Osteoblast (primary cell): ENCODE data around the gene CEND1. TPM values are rescaled to one million over a fixed set of nuclear protein-coding genes. Genes with fewer than 3 reads are reported as not detected.
A peak's percentile ranks its signal among the peaks of the same experiment; 100 is the strongest.

ENCODE experiments used
- DNase-seq: peaks from one replicate; pipeline ENCODE4 v3.0.0; 2011; ENCODE audit warnings: low spot score, mixed read lengths; ENCODE audit not compliant: insufficient read length; ENCODE audit errors: missing footprints
- H2AFZ ChIP-seq: 2 replicates; pipeline ENCODE4 v1.6.0; 2011; ENCODE audit warnings: mild to moderate bottlenecking, low read length
- H3K27ac ChIP-seq: 2 replicates; pipeline ENCODE4 v1.5.1; 2011; ENCODE audit warnings: mild to moderate bottlenecking, low read depth, low read length, moderate library complexity
- H3K27me3 ChIP-seq: 2 replicates; pipeline ENCODE4 v1.6.0; 2012; ENCODE audit warnings: mild to moderate bottlenecking, control low read depth, inconsistent platforms, low read length, moderate library complexity; ENCODE audit not compliant: insufficient read depth
- H3K36me3 ChIP-seq: 2 replicates; pipeline ENCODE4 v1.5.1; 2011; ENCODE audit warnings: mild to moderate bottlenecking, low read length, control low read depth, moderate library complexity; ENCODE audit not compliant: insufficient read depth
- H3K4me1 ChIP-seq: 2 replicates; pipeline ENCODE4 v1.5.1; 2011; ENCODE audit warnings: mild to moderate bottlenecking, low read length, control low read depth, moderate library complexity; ENCODE audit not compliant: insufficient read depth
- H3K4me2 ChIP-seq: 2 replicates; pipeline ENCODE4 v1.6.0; 2011; ENCODE audit warnings: mild to moderate bottlenecking, low read length; ENCODE audit not compliant: insufficient read depth
- H3K4me3 ChIP-seq: fragments of 200-600 bp; sonication (generic); 3 replicates; pipeline ENCODE4 v1.5.1; 2012; ENCODE audit warnings: mild to moderate bottlenecking, low read length, inconsistent platforms; ENCODE audit not compliant: insufficient read depth
- H3K79me2 ChIP-seq: 2 replicates; pipeline ENCODE4 v1.6.0; 2012; ENCODE audit warnings: mild to moderate bottlenecking, low read length, control low read depth, inconsistent platforms; ENCODE audit not compliant: insufficient read depth
- H3K9me3 ChIP-seq: 2 replicates; pipeline ENCODE4 v1.5.1; 2011; ENCODE audit warnings: low read depth, low read length, control low read depth
- H4K20me1 ChIP-seq: 2 replicates; pipeline ENCODE4 v1.6.0; 2012; ENCODE audit warnings: mild to moderate bottlenecking, low read length, control low read depth; ENCODE audit not compliant: insufficient read depth
- total RNA-seq: library from RNA; depleted of rRNA; stranded (reverse); fragments of >200 nt; gene quantifications from 2 replicates; pipeline ENCODE4 v1.2.3, GENCODE V29; 2012
- TF ChIP-seq, protein P1 (sequence below): IDR thresholded peaks from 2 replicates; pipeline ENCODE4 v1.5.1; 2011; ENCODE audit warnings: mild to moderate bottlenecking, low read depth, low read length, moderate library complexity; ENCODE audit errors: extremely low read depth

CEND1 gene
- total RNA-seq, 1 donor, result not detected

DNA sequence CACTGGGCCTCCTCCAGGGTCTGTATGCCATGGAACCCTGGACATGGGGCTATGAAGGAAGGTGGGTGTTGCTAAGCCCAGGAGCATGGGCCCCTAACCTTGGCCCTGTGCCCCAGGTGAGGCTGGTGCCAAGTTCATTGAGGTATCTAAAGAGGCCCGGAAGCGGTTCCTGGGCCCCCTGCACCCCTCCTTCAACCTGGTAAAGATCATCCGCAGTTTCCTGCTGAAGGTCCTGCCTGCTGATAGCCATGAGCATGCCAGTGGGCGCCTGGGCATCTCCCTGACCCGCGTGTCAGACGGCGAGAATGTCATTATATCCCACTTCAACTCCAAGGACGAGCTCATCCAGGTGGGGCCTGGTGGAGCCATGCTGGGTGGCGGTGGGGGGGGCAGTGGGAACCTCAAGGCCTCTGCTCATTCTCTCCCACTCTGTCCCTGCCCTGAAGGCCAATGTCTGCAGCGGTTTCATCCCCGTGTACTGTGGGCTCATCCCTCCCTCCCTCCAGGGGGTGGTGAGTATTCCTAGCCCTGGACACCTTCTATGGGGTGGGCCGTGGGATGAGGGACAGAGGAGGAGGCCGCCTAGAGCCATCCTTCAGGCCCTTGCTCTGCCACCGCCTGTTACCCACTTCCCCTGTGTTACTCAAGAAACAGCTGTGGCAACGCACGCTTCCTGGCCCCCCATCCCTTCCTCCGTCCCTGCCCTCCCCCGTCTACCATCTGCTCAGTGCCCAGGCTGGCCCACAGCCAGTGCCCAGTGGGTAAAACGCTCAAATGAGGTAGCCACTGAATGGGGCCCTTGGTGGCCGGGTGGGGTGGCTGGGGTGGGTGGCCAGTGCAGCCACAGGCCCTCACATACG, 31.9 kb upstream of the CEND1 start:
- H2AFZ ChIP-seq, result no peak overlapping the region
- H4K20me1 ChIP-seq, result peaks cover 38% of the 10 kb centered on the region
- H3K36me3 ChIP-seq, result peaks cover 13% of the 10 kb centered on the region
- peak overlapping the region; percentile 89 for H3K4me3 ChIP-seq
- TF ChIP-seq, protein P1, sequence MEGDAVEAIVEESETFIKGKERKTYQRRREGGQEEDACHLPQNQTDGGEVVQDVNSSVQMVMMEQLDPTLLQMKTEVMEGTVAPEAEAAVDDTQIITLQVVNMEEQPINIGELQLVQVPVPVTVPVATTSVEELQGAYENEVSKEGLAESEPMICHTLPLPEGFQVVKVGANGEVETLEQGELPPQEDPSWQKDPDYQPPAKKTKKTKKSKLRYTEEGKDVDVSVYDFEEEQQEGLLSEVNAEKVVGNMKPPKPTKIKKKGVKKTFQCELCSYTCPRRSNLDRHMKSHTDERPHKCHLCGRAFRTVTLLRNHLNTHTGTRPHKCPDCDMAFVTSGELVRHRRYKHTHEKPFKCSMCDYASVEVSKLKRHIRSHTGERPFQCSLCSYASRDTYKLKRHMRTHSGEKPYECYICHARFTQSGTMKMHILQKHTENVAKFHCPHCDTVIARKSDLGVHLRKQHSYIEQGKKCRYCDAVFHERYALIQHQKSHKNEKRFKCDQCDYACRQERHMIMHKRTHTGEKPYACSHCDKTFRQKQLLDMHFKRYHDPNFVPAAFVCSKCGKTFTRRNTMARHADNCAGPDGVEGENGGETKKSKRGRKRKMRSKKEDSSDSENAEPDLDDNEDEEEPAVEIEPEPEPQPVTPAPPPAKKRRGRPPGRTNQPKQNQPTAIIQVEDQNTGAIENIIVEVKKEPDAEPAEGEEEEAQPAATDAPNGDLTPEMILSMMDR, result no peak
- no peak for DNase-seq
- no peaks in the 10 kb centered on the region for H3K9me3 ChIP-seq
- peaks cover 29% of the 10 kb centered on the region for H3K4me1 ChIP-seq
- H3K4me2 ChIP-seq, result peak overlapping the region; percentile 88
- H3K27me3 ChIP-seq, result no peaks in the 10 kb centered on the region
- peaks cover 31% of the 10 kb centered on the region for H3K79me2 ChIP-seq
- H3K27ac ChIP-seq, result no peak overlapping the region

DNA sequence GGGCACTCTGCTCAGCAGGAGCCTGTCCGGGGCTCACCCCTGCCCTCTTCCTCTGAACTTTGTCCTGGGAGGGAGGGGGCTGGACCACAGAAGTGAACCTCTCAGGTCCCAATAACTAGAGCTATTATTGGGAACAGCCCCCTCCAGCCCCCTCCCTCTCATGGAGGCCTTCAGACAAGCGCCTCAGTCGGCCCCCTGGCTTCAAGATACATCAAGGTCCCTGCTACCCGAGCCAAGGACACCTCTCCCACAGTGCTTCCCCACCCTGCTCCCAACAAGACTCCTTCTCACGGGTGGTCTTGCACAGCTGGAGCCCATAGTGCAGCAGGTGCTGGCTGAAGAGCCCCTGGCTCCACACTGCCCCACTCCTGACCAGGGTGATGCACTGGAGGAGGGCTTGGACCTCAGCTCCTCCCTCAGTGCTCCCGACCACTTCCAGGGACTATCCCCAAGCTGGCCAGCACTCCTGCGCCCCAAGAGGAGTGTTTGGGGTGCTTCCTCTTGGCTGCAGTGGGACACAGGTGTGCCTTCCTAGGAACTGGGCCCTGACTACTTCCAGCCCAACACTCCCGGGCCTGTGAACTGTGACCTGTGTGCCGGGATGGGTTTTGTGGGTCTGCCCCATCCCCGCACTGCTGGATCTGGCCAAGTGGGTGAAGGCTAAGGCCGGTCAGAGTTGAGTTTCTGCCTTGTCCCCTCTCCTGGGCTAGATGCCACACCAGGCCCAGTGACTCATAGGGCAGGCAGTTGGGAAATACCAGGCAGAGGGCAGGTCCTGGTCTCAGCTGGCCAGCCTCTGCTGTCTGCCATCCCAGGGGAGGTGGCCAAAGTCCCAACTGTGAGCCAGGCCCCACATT, 31.0 kb upstream of the CEND1 start:
- Histone ChIP-seq H3K4me1 (peaks cover 28% of the 10 kb centered on the region), H3K4me2 (peak overlapping the region; percentile 88), H3K79me2 (peaks cover 31% of the 10 kb centered on the region), H3K36me3 (peaks cover 13% of the 10 kb centered on the region), H2AFZ (no peak overlapping the region), H3K9me3 (no peaks in the 10 kb centered on the region), H4K20me1 (peaks cover 38% of the 10 kb centered on the region), H3K4me3 (peak overlapping the region; percentile 89), H3K27ac (peak overlapping the region; percentile 13), H3K27me3 (no peaks in the 10 kb centered on the region)
- TF ChIP-seq, protein P1, result no peak
- peak; percentile 100 for DNase-seq

DNA sequence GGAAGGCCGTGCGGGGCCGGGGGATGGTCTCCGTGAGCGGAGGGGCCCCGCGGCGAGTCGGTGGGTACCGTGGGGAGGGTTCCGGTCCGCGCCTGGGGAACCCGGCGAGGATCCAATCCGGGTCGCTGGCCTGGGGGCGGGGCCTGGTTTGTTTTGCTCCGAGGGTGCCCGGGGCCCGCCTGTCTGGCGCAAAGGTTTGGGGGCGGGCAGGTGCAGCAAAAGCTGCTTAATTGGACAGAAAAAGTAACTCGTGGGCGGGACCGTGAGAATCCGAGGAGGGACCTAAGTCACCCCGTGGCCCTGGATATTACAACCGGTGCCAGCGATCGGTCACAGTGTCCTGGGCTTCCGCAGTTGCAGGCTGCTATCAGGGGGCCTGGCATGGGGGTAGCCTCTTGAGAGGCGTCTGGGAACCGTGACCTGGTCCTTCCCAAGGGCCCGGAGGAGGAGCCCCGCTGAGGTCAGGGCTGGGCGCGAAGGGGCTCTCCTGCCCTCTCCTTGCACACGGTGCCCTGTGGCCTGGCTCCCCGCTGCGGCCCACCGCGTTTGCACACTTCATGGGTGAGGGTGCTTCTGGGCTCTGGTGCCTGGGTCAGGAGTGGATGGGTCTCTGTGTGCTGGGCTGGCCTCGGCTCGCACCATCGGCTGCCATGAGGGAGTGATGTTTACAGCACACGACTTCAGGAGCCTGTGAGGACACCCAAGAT, 30.2 kb upstream of the CEND1 start:
- peak; percentile 96 for DNase-seq
- Histone ChIP-seq H3K36me3 (peaks cover 12% of the 10 kb centered on the region), H3K4me1 (peaks cover 28% of the 10 kb centered on the region), H3K27ac (peak overlapping the region; percentile 13), H4K20me1 (peaks cover 30% of the 10 kb centered on the region), H3K79me2 (peaks cover 31% of the 10 kb centered on the region), H3K4me3 (peak overlapping the region; percentile 89), H2AFZ (no peak overlapping the region), H3K4me2 (peak overlapping the region; percentile 88), H3K27me3 (no peaks in the 10 kb centered on the region), H3K9me3 (no peaks in the 10 kb centered on the region)
- TF ChIP-seq, protein P1, result no peak
